Astrocyte (in vitro differentiated cells and primary cell): ENCODE data around the gene SURF4.

Experiments used
- CTCF ChIP-seq: IDR thresholded peaks from 2 replicates; pipeline ENCODE4 v1.5.1; 2011; ENCODE audit warnings: low read depth, mild to moderate bottlenecking, inconsistent platforms, low read length, moderate library complexity; ENCODE audit not compliant: insufficient read depth
- EZH2 ChIP-seq: IDR thresholded peaks from 2 replicates; pipeline ENCODE4 v1.6.1; 2012; ENCODE audit warnings: mild to moderate bottlenecking, low read length, inconsistent platforms; ENCODE audit not compliant: insufficient read depth

GRCh38 chr9:133335924-133336811 lies 39.7 kb downstream of the SURF4 start, which contains the start of gene SURF6:
- TF ChIP-seq CTCF = no peak
- TF ChIP-seq EZH2 = no peak
